Measurements from ENCODE around the gene ARL4A.

The ARL4A gene

DNA sequence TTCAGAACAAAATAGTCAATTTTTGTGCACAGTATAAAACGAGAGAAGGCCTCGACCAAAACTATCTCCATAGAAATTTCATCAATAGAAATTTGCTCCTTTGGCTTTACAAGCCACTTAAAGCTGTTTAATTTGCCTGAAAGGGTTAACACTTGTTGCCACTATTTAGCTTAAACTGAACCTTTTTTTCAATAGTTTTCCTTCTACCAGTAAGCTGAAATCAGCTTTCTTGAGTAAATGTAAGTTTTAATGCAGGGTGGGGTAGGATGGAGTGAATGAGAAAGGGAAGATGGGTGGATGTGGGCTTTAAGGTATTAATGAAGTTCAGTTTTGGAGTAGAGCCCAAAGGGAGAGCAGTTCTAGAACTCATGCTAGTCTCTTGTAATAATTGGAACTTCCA is 39.5 kb downstream of the ARL4A start:
- DNase-seq (ENCODE audit: low read depth): no peak

DNA sequence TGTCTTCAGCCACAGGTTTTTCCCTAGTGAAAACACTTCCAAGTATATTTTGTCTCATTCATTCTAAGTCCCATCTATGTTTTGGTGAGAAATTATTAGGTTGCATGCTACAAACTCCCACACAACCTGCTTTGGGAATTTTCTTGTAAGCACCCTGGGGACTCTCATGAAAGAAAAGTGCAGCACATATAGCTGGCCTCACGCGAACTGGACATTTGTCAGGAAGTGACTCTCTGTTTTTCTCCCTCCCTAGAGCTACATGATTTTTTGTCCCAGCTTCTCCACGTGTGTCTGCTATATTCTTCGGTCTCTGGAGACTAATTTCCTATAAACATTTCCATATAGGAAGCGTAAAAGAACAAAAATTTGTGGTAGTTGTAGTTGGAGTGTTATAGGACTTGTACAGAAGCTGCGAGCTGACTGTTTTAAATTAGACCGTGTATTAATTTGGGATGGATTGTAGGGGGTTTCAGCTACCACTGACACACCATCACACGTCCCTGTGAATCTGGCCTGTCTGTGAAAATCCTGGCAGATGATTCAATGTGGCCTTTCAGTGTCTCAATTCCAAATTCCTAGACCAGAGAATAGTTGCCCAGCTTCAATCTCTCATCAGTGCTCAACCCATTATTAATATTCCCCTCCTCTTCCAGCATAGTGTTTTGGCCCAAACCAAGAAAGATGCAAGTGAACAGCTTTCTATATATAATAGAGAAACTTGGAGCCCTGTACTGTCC is 40.2 kb downstream of the ARL4A start:
- DNase-seq (ENCODE audit: low read depth): no peak

- DNase-seq (ENCODE audit: low read depth): no peak
These were observed 40.7 kb downstream of the ARL4A start for GRCh38 chr7:12728192-12728538.

GRCh38 chr7:12729112-12729511 is 41.7 kb downstream of the ARL4A start:
- DNase-seq (ENCODE audit: low read depth): no peak

DNA sequence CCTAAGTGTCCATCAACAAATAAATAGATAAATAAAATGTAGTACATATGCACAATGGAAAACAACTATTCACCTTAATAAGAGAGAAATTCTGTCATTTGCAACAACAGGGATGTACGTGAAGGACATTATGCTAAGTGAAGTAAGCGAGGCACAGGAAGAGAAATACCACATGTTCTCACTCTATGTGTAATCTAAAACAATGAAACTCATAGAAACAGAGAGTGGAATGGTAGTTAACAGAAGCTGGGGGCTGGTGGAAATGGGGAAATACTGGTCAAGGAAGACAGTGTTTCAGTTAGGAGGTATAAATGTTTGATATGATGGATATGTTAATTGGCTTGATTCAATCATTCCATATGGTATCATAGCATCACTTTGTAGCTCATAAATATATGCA is 43.1 kb downstream of the ARL4A start:
- DNase-seq (ENCODE audit: low read depth): no peak

GRCh38 chr7:12731214-12731656 is 43.8 kb downstream of the ARL4A start:
- DNase-seq (ENCODE audit: low read depth): no peak

GRCh38 chr7:12731775-12732174 is 44.3 kb downstream of the ARL4A start:
- DNase-seq (ENCODE audit: low read depth): no peak

- no peak for DNase-seq (ENCODE audit: low read depth)
These were observed 45.0 kb downstream of the ARL4A start for GRCh38 chr7:12732428-12732827.

DNA sequence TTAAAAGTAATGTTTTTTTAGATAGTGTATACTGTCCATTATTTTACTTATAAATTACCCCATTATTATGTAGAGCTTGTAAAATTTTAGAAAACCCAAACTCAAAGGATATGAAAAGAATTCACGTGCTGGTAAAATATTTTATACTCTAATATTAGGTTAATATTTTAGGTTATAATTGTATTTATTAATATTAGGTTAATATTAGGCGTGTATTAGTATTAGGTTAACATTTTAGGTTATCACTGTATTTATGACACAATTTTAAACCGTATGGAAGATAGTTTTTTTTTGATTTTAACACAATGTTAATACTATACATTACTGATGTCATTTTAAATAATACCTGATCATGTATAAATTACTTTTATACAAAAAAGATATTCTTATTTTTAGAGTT is 48.5 kb downstream of the ARL4A start:
- DNase-seq (ENCODE audit: low read depth): no peak

DNA sequence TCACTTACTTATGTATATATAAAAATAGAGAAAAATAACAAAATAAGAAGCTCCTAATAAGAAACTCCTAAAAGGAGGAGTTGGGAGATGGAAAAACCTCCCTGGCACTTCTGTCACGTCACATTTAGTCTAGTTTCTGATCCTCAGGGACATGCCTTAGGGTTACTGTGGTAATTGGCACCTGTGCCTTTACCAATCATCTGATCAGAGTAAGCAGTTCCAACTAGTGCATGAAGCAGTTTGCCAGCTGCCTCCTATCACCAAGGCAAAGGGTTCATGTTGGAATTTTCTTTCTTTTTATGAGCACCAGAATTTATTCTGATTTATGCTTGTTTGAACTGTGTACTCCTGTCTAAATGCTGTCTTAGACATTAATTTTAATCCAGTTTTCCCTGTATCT is 49.9 kb downstream of the ARL4A start:
- no peak for DNase-seq (ENCODE audit: low read depth)

- no peak for DNase-seq (ENCODE audit: low read depth)
These were observed 50.4 kb downstream of the ARL4A start for GRCh38 chr7:12737836-12738235.

- no peak for DNase-seq (ENCODE audit: low read depth)
These were observed 51.2 kb downstream of the ARL4A start for GRCh38 chr7:12738665-12739064.

Measured in stimulated activated CD8-positive, alpha-beta memory T cell treated with anti-CD3 and anti-CD28 coated beads, Interleukin-4, amount 100 ng/mL, for 24 hours (primary cell).